AG20443 (cell line): ENCODE data around the gene PDE3A.

ENCODE experiments used
- DNase-seq: peaks from one replicate; pipeline ENCODE4 v3.0.0; 2012; ENCODE audit warnings: low spot score, mixed read lengths

Gene PDE3A

GRCh38 chr12:20424841-20425240, 56.5 kb downstream of the PDE3A start:
- no peak for DNase-seq

- DNase-seq = peak; percentile 43
Measured at GRCh38 chr12:20426191-20426590, 57.9 kb downstream of the PDE3A start.

- DNase-seq = no peak
Measured at GRCh38 chr12:20426957-20427356, 58.6 kb downstream of the PDE3A start.

GRCh38 chr12:20429852-20430251, 61.5 kb downstream of the PDE3A start:
- no peak for DNase-seq

GRCh38 chr12:20432290-20432689, 64.0 kb downstream of the PDE3A start:
- DNase-seq = no peak

GRCh38 chr12:20434996-20435395, 66.7 kb downstream of the PDE3A start:
- DNase-seq = no peak

- DNase-seq = no peak
Measured at GRCh38 chr12:20436316-20436715, 68.0 kb downstream of the PDE3A start.

GRCh38 chr12:20438299-20438779, 70.0 kb downstream of the PDE3A start:
- DNase-seq = peak; percentile 14

GRCh38 chr12:20439626-20440025, 71.3 kb downstream of the PDE3A start:
- no peak for DNase-seq

- DNase-seq = no peak
Measured at GRCh38 chr12:20440408-20440807, 72.1 kb downstream of the PDE3A start.

- DNase-seq = no peak
Measured at GRCh38 chr12:20442322-20442721, 74.0 kb downstream of the PDE3A start.

GRCh38 chr12:20443255-20443654, 74.9 kb downstream of the PDE3A start:
- no peak for DNase-seq

- DNase-seq = no peak
Measured at GRCh38 chr12:20443792-20444191, 75.5 kb downstream of the PDE3A start.

- DNase-seq = no peak
Measured at GRCh38 chr12:20444595-20445170, 76.3 kb downstream of the PDE3A start.

- DNase-seq = no peak
Measured at GRCh38 chr12:20445687-20446086, 77.3 kb downstream of the PDE3A start.

- no peak for DNase-seq
Measured at GRCh38 chr12:20446836-20447235, 78.5 kb downstream of the PDE3A start.

- no peak for DNase-seq
Measured at GRCh38 chr12:20448781-20449180, 80.4 kb downstream of the PDE3A start.

GRCh38 chr12:20450591-20451180, 82.3 kb downstream of the PDE3A start:
- DNase-seq = no peak

- peak; percentile 13 for DNase-seq
Measured at GRCh38 chr12:20451761-20452160, 83.4 kb downstream of the PDE3A start.

- DNase-seq = no peak
Measured at GRCh38 chr12:20452496-20453010, 84.2 kb downstream of the PDE3A start.

- no peak for DNase-seq
Measured at GRCh38 chr12:20453756-20454310, 85.5 kb downstream of the PDE3A start.

- DNase-seq = peak; percentile 11
Measured at GRCh38 chr12:20455001-20455706, 86.8 kb downstream of the PDE3A start.

GRCh38 chr12:20457582-20457981, 89.2 kb downstream of the PDE3A start:
- DNase-seq = no peak
